ENCODE measurements around the gene RAB3GAP1. TPM values are rescaled to one million over a fixed set of nuclear protein-coding genes. Genes with fewer than 3 reads are reported as not detected.
A peak's percentile ranks its signal among the peaks of the same experiment; 100 is the strongest.

RAB3GAP1 gene
- total RNA-seq, 1 experiment from 2014 or later, result 29.7 TPM

DNA sequence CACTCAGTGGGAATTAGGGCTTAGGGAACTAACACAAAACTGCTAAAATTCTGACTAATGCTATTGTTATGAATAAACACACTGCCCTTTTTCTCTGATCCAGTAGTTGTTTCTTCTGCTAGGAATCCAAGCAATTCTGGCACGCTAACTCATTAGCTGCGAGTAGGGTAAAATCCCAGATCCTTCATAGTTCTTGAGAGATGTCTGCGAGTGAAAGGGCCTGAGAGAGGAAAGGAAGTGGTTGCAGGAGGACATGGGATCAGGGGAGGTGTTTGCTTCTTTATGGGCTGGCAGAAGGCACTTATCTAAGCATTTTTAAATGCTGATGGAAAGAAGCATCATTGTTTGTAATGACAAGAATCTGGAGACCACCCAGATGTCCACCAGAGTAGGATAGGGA lies 14.3 kb upstream of the RAB3GAP1 start:
- no peaks in the 10 kb centered on the region for H3K36me3 ChIP-seq (replicated peaks; ENCODE audit: control insufficient read depth, insufficient read depth, low read length)
- no peak for DNase-seq
- no peaks in the 10 kb centered on the region for H3K27me3 ChIP-seq (ENCODE audit: control insufficient read depth, insufficient read depth, low read length)
- H3K4me3 ChIP-seq (ENCODE audit: insufficient read depth, low read depth, low read length), result no peak overlapping the region

GRCh38 chr2:135043345-135043744 lies 8.7 kb upstream of the RAB3GAP1 start:
- no peak overlapping the region for H3K4me3 ChIP-seq (ENCODE audit: insufficient read depth, low read depth, low read length)
- H3K27me3 ChIP-seq (ENCODE audit: control insufficient read depth, insufficient read depth, low read length), result no peaks in the 10 kb centered on the region
- DNase-seq, result no peak
- H3K36me3 ChIP-seq (replicated peaks; ENCODE audit: control insufficient read depth, insufficient read depth, low read length), result no peaks in the 10 kb centered on the region

GRCh38 chr2:135047300-135047699 lies 4.8 kb upstream of the RAB3GAP1 start, which contains the start of gene MAP3K19:
Gene MAP3K19 (minus strand): TSS chr2:135047447. CDS start chr2:135024647, 22,800 bp downstream.
- Histone ChIP-seq H3K27me3 (ENCODE audit: control insufficient read depth, insufficient read depth, low read length) (no peaks in the 10 kb centered on the region), H3K4me3 (ENCODE audit: insufficient read depth, low read depth, low read length) (no peak within 1 kb of the TSS), H3K36me3 (replicated peaks; ENCODE audit: control insufficient read depth, insufficient read depth, low read length) (no peaks in the 10 kb centered on the region)
- no peak for DNase-seq

- DNase-seq, result no peak
- Histone ChIP-seq H3K4me3 (ENCODE audit: insufficient read depth, low read depth, low read length) (no peak overlapping the region), H3K27me3 (ENCODE audit: control insufficient read depth, insufficient read depth, low read length) (no peaks in the 10 kb centered on the region), H3K36me3 (replicated peaks; ENCODE audit: control insufficient read depth, insufficient read depth, low read length) (no peaks in the 10 kb centered on the region)
Observed at GRCh38 chr2:135048122-135048521, 4.0 kb upstream of the RAB3GAP1 start.

DNA sequence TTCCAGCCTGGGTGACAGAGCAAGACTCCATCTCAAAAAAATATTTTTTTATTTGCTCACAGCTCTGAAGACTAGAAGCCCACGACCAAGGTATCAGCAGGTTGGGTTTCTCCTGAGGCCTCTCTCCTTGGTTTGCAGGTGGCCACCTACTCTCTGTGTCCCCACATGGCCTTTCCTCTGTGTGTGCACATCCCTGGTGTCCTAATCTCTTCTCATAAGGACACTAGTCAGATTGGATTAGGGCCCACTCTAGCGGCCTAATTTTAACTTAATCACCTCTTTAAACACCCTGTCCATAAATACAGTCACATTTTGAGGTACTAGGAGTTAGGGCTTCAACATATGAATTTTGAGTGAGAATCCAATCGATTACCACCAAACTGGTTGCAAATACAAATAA lies 2.0 kb upstream of the RAB3GAP1 start:
- Histone ChIP-seq H3K27me3 (ENCODE audit: control insufficient read depth, insufficient read depth, low read length) (no peaks in the 10 kb centered on the region), H3K4me3 (ENCODE audit: insufficient read depth, low read depth, low read length) (no peak overlapping the region), H3K36me3 (replicated peaks; ENCODE audit: control insufficient read depth, insufficient read depth, low read length) (no peaks in the 10 kb centered on the region)
- DNase-seq, result no peak

- Histone ChIP-seq H3K36me3 (replicated peaks; ENCODE audit: control insufficient read depth, insufficient read depth, low read length) (no peaks in the 10 kb centered on the region), H3K4me3 (ENCODE audit: insufficient read depth, low read depth, low read length) (no peak overlapping the region), H3K27me3 (ENCODE audit: control insufficient read depth, insufficient read depth, low read length) (no peaks in the 10 kb centered on the region)
- DNase-seq, result no peak
Observed at GRCh38 chr2:135050684-135051083, 1.4 kb upstream of the RAB3GAP1 start.

DNA sequence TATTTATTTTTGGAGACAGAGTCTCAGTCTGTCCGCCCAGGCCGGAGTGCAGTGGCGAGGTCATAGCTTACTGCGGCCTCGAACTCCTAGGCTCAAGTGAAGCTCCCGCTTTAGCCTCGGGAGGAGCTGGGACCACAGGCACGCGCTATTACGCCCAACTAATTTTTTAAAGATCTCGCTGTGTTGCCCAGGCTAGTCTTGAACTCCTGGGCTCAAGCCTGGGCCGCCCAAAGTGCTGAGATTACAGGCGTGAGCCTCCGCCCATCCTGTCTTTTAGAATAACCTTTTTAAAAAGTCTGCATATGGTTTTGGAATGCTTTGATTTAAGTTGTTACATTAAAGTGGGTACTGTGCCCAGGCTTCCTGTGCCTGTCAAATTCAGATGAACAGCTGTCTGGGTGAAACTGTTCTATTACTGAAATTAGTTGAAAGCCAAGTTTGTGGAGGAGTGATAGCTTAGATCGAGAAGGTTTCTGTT lies 944 bp downstream of the RAB3GAP1 start:
- Histone ChIP-seq H3K36me3 (replicated peaks; ENCODE audit: control insufficient read depth, insufficient read depth, low read length) (no peaks in the 10 kb centered on the region), H3K4me3 (ENCODE audit: insufficient read depth, low read depth, low read length) (peak overlapping the region; percentile 92), H3K27me3 (ENCODE audit: control insufficient read depth, insufficient read depth, low read length) (no peaks in the 10 kb centered on the region)
- DNase-seq, result no peak

DNA sequence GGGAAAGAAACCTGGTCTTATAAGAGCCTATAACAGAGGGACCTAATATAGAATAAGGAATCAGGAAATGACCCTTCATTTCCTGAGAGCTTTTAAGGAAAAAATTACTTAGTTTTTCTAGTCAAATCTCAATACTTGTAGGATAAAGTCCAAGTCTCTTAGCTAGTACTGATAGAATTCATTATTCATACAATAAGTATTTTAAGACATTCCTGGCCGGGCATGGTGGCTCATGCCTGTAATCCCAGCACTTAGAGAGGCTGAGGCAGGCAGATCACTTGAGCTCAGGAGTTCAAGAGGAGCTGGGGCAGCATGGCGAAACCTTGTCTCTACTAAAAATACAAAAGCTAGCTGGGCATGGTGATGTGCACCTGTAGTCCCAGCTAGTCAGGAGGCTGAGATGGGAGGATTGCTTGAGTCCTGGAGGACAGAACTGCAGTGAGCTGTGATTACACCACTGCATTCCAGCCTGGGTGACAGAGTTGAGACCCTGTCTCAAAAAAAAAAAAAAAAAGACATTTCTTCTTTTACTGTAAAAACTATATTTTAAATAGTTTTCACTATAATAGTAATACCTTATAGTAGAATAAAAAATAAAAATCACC lies 3.2 kb downstream of the RAB3GAP1 start:
- no peaks in the 10 kb centered on the region for H3K27me3 ChIP-seq (ENCODE audit: control insufficient read depth, insufficient read depth, low read length)
- H3K36me3 ChIP-seq (replicated peaks; ENCODE audit: control insufficient read depth, insufficient read depth, low read length), result no peaks in the 10 kb centered on the region
- no peak overlapping the region for H3K4me3 ChIP-seq (ENCODE audit: insufficient read depth, low read depth, low read length)
- DNase-seq, result no peak

DNA sequence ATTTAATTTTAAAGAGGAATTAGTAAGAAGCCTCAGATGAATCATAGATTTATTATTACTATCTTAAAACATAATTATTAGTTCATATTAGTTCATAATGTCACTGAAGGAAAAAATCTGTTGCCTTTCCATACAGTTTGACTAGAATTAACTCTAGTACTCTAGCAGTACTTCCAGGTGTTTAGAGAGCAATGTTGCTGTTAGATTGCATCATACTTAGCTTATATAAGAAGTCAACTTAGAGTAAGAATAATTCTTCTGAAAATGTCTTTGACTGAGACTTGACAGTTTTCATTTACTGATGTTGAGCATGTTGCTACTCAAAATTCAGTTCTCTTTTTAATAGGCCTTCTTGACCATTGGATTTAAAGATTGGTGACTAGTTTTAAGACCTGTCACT lies 4.7 kb downstream of the RAB3GAP1 start:
- DNase-seq, result no peak
- H3K36me3 ChIP-seq (replicated peaks; ENCODE audit: control insufficient read depth, insufficient read depth, low read length), result no peaks in the 10 kb centered on the region
- H3K27me3 ChIP-seq (ENCODE audit: control insufficient read depth, insufficient read depth, low read length), result no peaks in the 10 kb centered on the region
- no peak overlapping the region for H3K4me3 ChIP-seq (ENCODE audit: insufficient read depth, low read depth, low read length)

DNA sequence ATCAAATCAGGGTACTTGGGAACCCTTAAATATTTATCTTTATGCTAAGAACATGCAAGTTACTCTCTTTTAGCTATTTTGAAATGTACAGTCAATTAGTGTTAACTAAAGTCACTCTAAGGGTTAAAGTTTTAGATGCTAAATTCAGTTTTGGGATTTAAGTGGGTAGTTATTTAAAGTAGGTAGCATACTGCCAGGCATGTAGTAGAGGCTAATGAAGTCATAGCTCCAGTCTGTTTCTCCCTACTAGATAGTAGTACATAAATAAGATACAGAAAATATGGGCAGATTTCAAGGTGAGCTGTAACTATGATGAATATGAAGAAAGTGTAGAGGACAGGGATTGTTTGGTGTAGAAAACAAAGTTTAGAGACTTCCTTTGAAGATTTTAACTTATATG lies 7.5 kb downstream of the RAB3GAP1 start:
- DNase-seq, result no peak
- Histone ChIP-seq H3K36me3 (replicated peaks; ENCODE audit: control insufficient read depth, insufficient read depth, low read length) (no peaks in the 10 kb centered on the region), H3K4me3 (ENCODE audit: insufficient read depth, low read depth, low read length) (no peak overlapping the region), H3K27me3 (ENCODE audit: control insufficient read depth, insufficient read depth, low read length) (no peaks in the 10 kb centered on the region)

- H3K36me3 ChIP-seq (replicated peaks; ENCODE audit: control insufficient read depth, insufficient read depth, low read length), result no peaks in the 10 kb centered on the region; the same call in 1 of the 2 replicates
Observed at GRCh38 chr2:135063210-135063609, 11.1 kb downstream of the RAB3GAP1 start.

DNA sequence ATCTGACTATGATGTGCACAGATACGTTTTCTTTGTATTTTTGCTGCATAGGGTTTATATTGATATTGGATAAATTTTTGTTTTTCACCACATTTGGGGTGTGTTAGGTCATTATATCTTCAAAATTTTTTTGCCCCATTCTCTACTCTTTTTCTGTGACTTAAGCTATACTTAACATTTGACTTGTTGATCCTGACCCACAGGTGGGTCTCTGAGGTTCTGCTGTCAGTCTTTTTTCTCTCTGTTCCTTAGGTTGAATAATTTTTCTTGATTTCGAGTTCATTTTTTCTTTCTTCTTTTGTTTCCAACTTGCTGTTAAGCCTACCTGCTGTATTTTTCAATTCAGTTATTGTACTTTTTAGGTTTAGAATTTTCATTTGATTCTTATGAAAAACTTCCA lies 12.1 kb downstream of the RAB3GAP1 start:
- Histone ChIP-seq H3K36me3 (replicated peaks; ENCODE audit: control insufficient read depth, insufficient read depth, low read length) (no peaks in the 10 kb centered on the region; the same call in 1 of the 2 replicates), H3K4me3 (ENCODE audit: insufficient read depth, low read depth, low read length) (no peak overlapping the region), H3K27me3 (ENCODE audit: control insufficient read depth, insufficient read depth, low read length) (no peaks in the 10 kb centered on the region)
- DNase-seq, result no peak

More at GRCh38 chr2:135063210-135063609, 11.1 kb downstream of the RAB3GAP1 start:
- no peaks in the 10 kb centered on the region for H3K27me3 ChIP-seq (ENCODE audit: control insufficient read depth, insufficient read depth, low read length)
- no peak for DNase-seq
- H3K4me3 ChIP-seq (ENCODE audit: insufficient read depth, low read depth, low read length), result no peak overlapping the region

- no peak for DNase-seq
- no peaks in the 10 kb centered on the region; the same call in 1 of the 2 replicates for H3K36me3 ChIP-seq (replicated peaks; ENCODE audit: control insufficient read depth, insufficient read depth, low read length)
- no peak overlapping the region for H3K4me3 ChIP-seq (ENCODE audit: insufficient read depth, low read depth, low read length)
- H3K27me3 ChIP-seq (ENCODE audit: control insufficient read depth, insufficient read depth, low read length), result no peaks in the 10 kb centered on the region
Observed at GRCh38 chr2:135066710-135067109, 14.6 kb downstream of the RAB3GAP1 start.

DNA sequence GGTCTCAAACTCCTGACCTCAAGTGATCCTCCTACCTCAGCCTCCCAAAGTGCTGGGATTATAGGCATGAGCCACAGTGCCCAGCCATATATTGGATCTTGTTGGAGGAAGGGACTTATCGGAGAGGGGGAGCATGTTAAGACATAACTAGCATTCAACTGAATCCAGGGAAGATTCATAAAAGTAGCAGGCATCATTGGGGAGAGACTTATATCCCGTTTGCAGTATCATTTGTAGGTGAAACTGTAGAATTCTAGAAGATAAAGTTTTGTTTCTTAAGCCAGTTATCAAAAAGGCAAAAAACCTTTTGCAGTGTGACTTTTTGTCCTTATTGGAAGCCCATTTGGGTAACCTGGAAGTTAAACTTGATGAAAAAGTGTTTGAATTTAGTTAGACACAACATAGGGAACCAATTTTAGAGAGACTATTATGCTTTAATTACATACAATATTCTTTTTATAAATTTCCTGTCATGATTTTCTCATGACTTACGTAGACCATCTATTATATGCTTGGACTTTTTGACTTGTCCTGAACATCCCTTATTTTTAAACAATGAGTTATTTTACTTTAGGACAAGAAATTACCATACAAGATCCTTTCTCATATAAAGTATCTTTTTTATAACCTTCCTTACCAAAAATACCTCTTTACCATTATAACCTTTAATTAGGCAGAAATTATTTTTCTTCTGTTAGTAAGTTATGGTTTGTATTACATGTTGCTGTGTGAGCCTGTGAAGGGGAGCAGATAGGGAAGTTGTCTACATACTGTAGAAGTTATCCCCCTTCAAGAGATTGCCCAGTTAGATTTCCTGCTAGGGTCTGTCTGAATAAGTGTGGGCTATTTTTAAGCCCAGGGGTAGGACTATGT lies 20.3 kb downstream of the RAB3GAP1 start:
- no peak for DNase-seq
- Histone ChIP-seq H3K36me3 (replicated peaks; ENCODE audit: control insufficient read depth, insufficient read depth, low read length) (no peaks in the 10 kb centered on the region; the same call in none of the 2 replicates), H3K27me3 (ENCODE audit: control insufficient read depth, insufficient read depth, low read length) (no peaks in the 10 kb centered on the region)

GRCh38 chr2:135074216-135074615 lies 22.1 kb downstream of the RAB3GAP1 start:
- no peaks in the 10 kb centered on the region; the same call in 1 of the 2 replicates for H3K36me3 ChIP-seq (replicated peaks; ENCODE audit: control insufficient read depth, insufficient read depth, low read length)
- no peaks in the 10 kb centered on the region for H3K27me3 ChIP-seq (ENCODE audit: control insufficient read depth, insufficient read depth, low read length)
- DNase-seq, result no peak
- H3K4me3 ChIP-seq (ENCODE audit: insufficient read depth, low read depth, low read length), result no peak overlapping the region

More for the DNA sequence above, 20.3 kb downstream of the RAB3GAP1 start:
- no peak overlapping the region for H3K4me3 ChIP-seq (ENCODE audit: insufficient read depth, low read depth, low read length)
